Lung (tissue), 12 donors: ENCODE data around the gene CMIP. TPM values are rescaled to one million over a fixed set of nuclear protein-coding genes. Genes with fewer than 3 reads are reported as not detected.

Experiments
- ATAC-seq: fragments of 200-7000 bp; cut with Tn5 transposase; one replicate; pipeline ENCODE4 v1.9.1; 2020; ENCODE audit warnings: moderate number of reproducible peaks; ENCODE audit not compliant: insufficient read depth, low FRiP score
- DNase-seq, 3 donors: peaks; one replicate each; pipeline ENCODE4 v3.0.0-alpha.2; 2013 to 2017
- H3K27ac ChIP-seq, 2 donors: one replicate each; pipeline ENCODE4 v1.5.1; 2013; ENCODE audit warnings: mild to moderate bottlenecking in 2 of 2, moderate library complexity in 2 of 2, control low read depth in 1 of 2, inconsistent platforms in 1 of 2, low read depth in 1 of 2, low read length in 1 of 2
- H3K27me3 ChIP-seq, 3 donors: one replicate each; pipeline ENCODE4 v1.5.1; 2013; ENCODE audit warnings: low read length in 2 of 3; ENCODE audit not compliant: control insufficient read depth in 3 of 3, insufficient read depth in 3 of 3
- H3K36me3 ChIP-seq, 4 donors: one replicate each; pipeline ENCODE4 v1.5.1; 2013; ENCODE audit warnings: low read length in 4 of 4, mild to moderate bottlenecking in 1 of 4, moderate library complexity in 1 of 4; ENCODE audit not compliant: control insufficient read depth in 4 of 4, insufficient read depth in 4 of 4
- H3K4me1 ChIP-seq, 5 donors: one replicate each; pipeline ENCODE4 v1.5.1; 2013; ENCODE audit warnings: low read length in 5 of 5, mild to moderate bottlenecking in 2 of 5, moderate library complexity in 1 of 5; ENCODE audit not compliant: control insufficient read depth in 5 of 5, insufficient read depth in 5 of 5
- H3K4me3 ChIP-seq: one replicate; pipeline ENCODE4 v1.5.1; 2013; ENCODE audit warnings: mild to moderate bottlenecking, control low read depth, moderate library complexity
- H3K9ac ChIP-seq, 2 donors: one replicate each; pipeline ENCODE4 v1.5.1; 2013; ENCODE audit warnings: low read length in 2 of 2, control low read depth in 1 of 2; ENCODE audit not compliant: insufficient read depth in 1 of 2
- H3K9me3 ChIP-seq, 4 donors: one replicate each; pipeline ENCODE4 v1.5.1; 2013; ENCODE audit warnings: low read length in 3 of 4, mild to moderate bottlenecking in 1 of 4, moderate library complexity in 1 of 4; ENCODE audit not compliant: control insufficient read depth in 4 of 4, insufficient read depth in 3 of 4
- CTCF ChIP-seq: IDR thresholded peaks from 2 replicates; pipeline ENCODE4 v1.5.1; 2012; ENCODE audit warnings: mild to moderate bottlenecking; ENCODE audit errors: control extremely low read depth, extremely low read depth
- WGBS, 2 donors: extraction: QIAGEN DNeasy Blood & Tissue Kit; methylation state at CpG; one replicate each; pipeline ENCODE4 v1.1.7; 2013; 5-methylcytosine and 5-hydroxymethylcytosine counted together
- polyA plus RNA-seq, 2 donors: library from polyadenylated mRNA; stranded (reverse); fragments of 200-250 nt; gene quantifications; one replicate each; pipeline ENCODE4 v1.2.1, GENCODE V29; 2013
- total RNA-seq, 2 donors: library from RNA; depleted of rRNA in 1 of 2; stranded (reverse); fragments of >200 nt in 1 of 2; gene quantifications; one replicate each; pipeline ENCODE4 v1.2.1, GENCODE V29; 2014 to 2021
- donor health status: control.
- donor health status: control.
- donor health status: Bipolar disorder and iron deficiency.
- donor health status: healthy.
- donor health status: DM: yes; HTN: yes; CAD: no.

CMIP gene
- total and polyA plus RNA-seq, 4 donors, result 11.8 to 80.5 (median 48.6) TPM

GRCh38 chr16:81455006-81455405 is 10.4 kb downstream of the CMIP start:
- 95 to 97% methylated on average over 13 of the region's 13 CpGs for WGBS, 2 donors
- ATAC-seq (no peak), DNase-seq (no peak)
- no peak overlapping the region for H3K27ac ChIP-seq
- no peaks in the 10 kb centered on the region for H3K9me3 ChIP-seq
- H3K9ac ChIP-seq, result no peak overlapping the region
- H3K4me3 ChIP-seq, result no peak overlapping the region
- TF ChIP-seq CTCF, result no peak
- peaks cover 0 to 30% (median 0%) of the 10 kb centered on the region in 5 donors for H3K4me1 ChIP-seq
- H3K36me3 ChIP-seq, result peaks cover 0 to 8% (median 5%) of the 10 kb centered on the region in 4 donors
- no peaks in the 10 kb centered on the region for H3K27me3 ChIP-seq

GRCh38 chr16:81455720-81456494 is 11.3 kb downstream of the CMIP start:
- Histone ChIP-seq H3K9me3 (no peaks in the 10 kb centered on the region), H3K27me3 (no peaks in the 10 kb centered on the region), H3K9ac (no peak overlapping the region), H3K36me3 (peaks cover 0 to 8% (median 5%) of the 10 kb centered on the region in 4 donors), H3K4me3 (no peak overlapping the region), H3K4me1 (peaks cover 0 to 36% (median 0%) of the 10 kb centered on the region in 5 donors), H3K27ac (no peak overlapping the region)
- ATAC-seq (no peak), DNase-seq (no peak)
- 84 to 88% methylated on average over 17 of the region's 17 CpGs for WGBS, 2 donors
- no peak for TF ChIP-seq CTCF

GRCh38 chr16:81456523-81457325 is 12.1 kb downstream of the CMIP start:
- Histone ChIP-seq H3K27me3 (no peaks in the 10 kb centered on the region), H3K9ac (no peak overlapping the region), H3K4me1 (peaks cover 0 to 38% (median 0%) of the 10 kb centered on the region in 5 donors), H3K27ac (no peak overlapping the region), H3K36me3 (peaks cover 0 to 8% (median 5%) of the 10 kb centered on the region in 4 donors), H3K9me3 (no peaks in the 10 kb centered on the region), H3K4me3 (no peak overlapping the region)
- DNase-seq (no peak), ATAC-seq (no peak)
- 80 to 86% methylated on average over 22 to 23 of the region's 23 CpGs for WGBS, 2 donors
- TF ChIP-seq CTCF, result no peak
